K562 (cell line): ENCODE results near the gene CEACAM18. TPM values are rescaled to one million over a fixed set of nuclear protein-coding genes. Genes with fewer than 3 reads are reported as not detected.

ENCODE experiments used
- ATAC-seq: fragments of 200-7000 bp; cut with Tn5 transposase; 3 replicates; pipeline ENCODE4 v1.9.1; 2020; ENCODE audit warnings: moderate library complexity
- BruUV-seq: library from RNA; stranded (reverse); fragments of 400-500 nt; replicated peaks from 2 replicates; lab custom pipeline; 2021; lab: Mats Ljungman, UMichigan
- CTCF ChIA-PET: fragments of 300-600 bp; formaldehyde crosslinking; extraction: SDS; loops from one replicate; lab custom pipeline; 2021; ENCODE audit warnings: low intra/inter-chr PET ratio; lab: Yijun Ruan, JAX
- POLR2A ChIA-PET: fragments of 300-600, 350-650 bp; sonication (Branson Sonifier 250); formaldehyde crosslinking; extraction: SDS; loops from one replicate; lab custom pipeline; 2021; ENCODE audit warnings: antibody characterized with exemption, inconsistent platforms; lab: Yijun Ruan, JAX
- DNase-seq, 4 experiments: peaks; one replicate each; pipeline versions ENCODE4 v3.0.0 to v3.0.0-alpha.2; 2011 to 2018; ENCODE audit warnings: low spot score in 3 of 4, mixed read lengths in 3 of 4; ENCODE audit errors: extremely low read depth in 1 of 4
- FAIRE-seq: peaks from 2 replicates; lab custom pipeline; 2011; peaks lifted over from hg19 to GRCh38; lab: Jason Lieb, UNC
- H2AFZ ChIP-seq: 2 replicates; pipeline ENCODE4 v1.6.0; 2011; ENCODE audit warnings: low read depth, low read length, control low read depth, inconsistent platforms
- H3K27ac ChIP-seq: fragments of 200-600 bp; 3 replicates; pipeline ENCODE4 v1.8.0; 2011; ENCODE audit warnings: low read depth, mild to moderate bottlenecking, control low read depth, inconsistent platforms, low read length, moderate library complexity, mixed read lengths; ENCODE audit errors: extremely low read depth
- H3K27me3 ChIP-seq, 2 experiments: fragments of 300-600 bp in 1 of 2; 2 replicates in 1 of 2; 3 replicates in 1 of 2; pipeline versions ENCODE4 v1.6.0 to v1.8.0; 2011; ENCODE audit warnings: inconsistent platforms in 2 of 2, low read length in 2 of 2, mild to moderate bottlenecking in 1 of 2, mixed read lengths in 1 of 2, moderate library complexity in 1 of 2; ENCODE audit not compliant: control insufficient read depth in 2 of 2, insufficient read depth in 2 of 2
- H3K36me3 ChIP-seq: fragments of 300-600 bp; 3 replicates; pipeline ENCODE4 v1.8.0; 2011; ENCODE audit warnings: mild to moderate bottlenecking, low read length, inconsistent platforms; ENCODE audit not compliant: control insufficient read depth, insufficient read depth
- H3K4me1 ChIP-seq, 2 experiments: fragments of 200-600 bp in 1 of 2; replicated peaks in 1 of 2; 2 replicates in 1 of 2; 3 replicates in 1 of 2; pipeline versions ENCODE4 v1.5.1 to v1.8.0; 2011; ENCODE audit warnings: inconsistent platforms in 2 of 2, low read length in 2 of 2, mild to moderate bottlenecking in 1 of 2, mixed read lengths in 1 of 2, moderate library complexity in 1 of 2; ENCODE audit not compliant: control insufficient read depth in 2 of 2, insufficient read depth in 2 of 2
- H3K4me2 ChIP-seq: 2 replicates; pipeline ENCODE4 v1.6.1; 2011; ENCODE audit warnings: low read length, control low read depth, inconsistent platforms, mixed read lengths; ENCODE audit not compliant: insufficient read depth
- H3K4me3 ChIP-seq: fragments of 200-600 bp; sonication (generic), shearing (Covaris generic); 2 replicates; pipeline ENCODE4 v1.5.1; 2016; ENCODE audit warnings: control low read depth, inconsistent platforms
- H3K79me2 ChIP-seq: fragments of 200-600 bp; 3 replicates; pipeline ENCODE4 v1.8.0; 2011; ENCODE audit warnings: low read length, inconsistent platforms; ENCODE audit not compliant: control insufficient read depth, insufficient read depth
- H3K9ac ChIP-seq, 2 experiments: 2 replicates each; pipeline versions ENCODE4 v1.6.0 to v1.6.1; 2011; ENCODE audit warnings: low read depth in 2 of 2, low read length in 2 of 2, control low read depth in 1 of 2, inconsistent platforms in 1 of 2, mild to moderate bottlenecking in 1 of 2, mixed read lengths in 1 of 2; ENCODE audit not compliant: insufficient read depth in 1 of 2
- H3K9me1 ChIP-seq: one replicate; pipeline ENCODE4 v1.6.0; 2011; ENCODE audit warnings: inconsistent platforms, mild to moderate bottlenecking, low read length, moderate library complexity; ENCODE audit not compliant: control insufficient read depth, insufficient read depth
- H3K9me3 ChIP-seq: replicated peaks from 2 replicates; pipeline ENCODE4 v1.5.1; 2011; ENCODE audit warnings: low read depth, low read length, inconsistent platforms; ENCODE audit not compliant: control insufficient read depth, insufficient read depth
- H4K20me1 ChIP-seq: replicated peaks from 2 replicates; pipeline ENCODE4 v1.6.1; 2011; ENCODE audit warnings: low read length, inconsistent platforms, mixed read lengths; ENCODE audit not compliant: control insufficient read depth, insufficient read depth
- ATF6 ChIP-seq: sonication (generic); formaldehyde crosslinking; IDR thresholded peaks from 2 replicates; pipeline ENCODE4 v1.4.0; 2020; ENCODE audit warnings: mild to moderate bottlenecking, missing genetic modification reagents
- ESRRA ChIP-seq: fragments of 450-650 bp; IDR thresholded peaks from 2 replicates; pipeline ENCODE4 v1.6.1; 2014; ENCODE audit warnings: low read depth, mild to moderate bottlenecking, moderate library complexity, borderline replicate concordance
- GATA2 ChIP-seq: sonication (generic); formaldehyde crosslinking; IDR thresholded peaks from 2 replicates; pipeline ENCODE4 v1.4.0; 2020; ENCODE audit warnings: mild to moderate bottlenecking, missing genetic modification reagents
- HDAC1 ChIP-seq, 2 experiments: fragments of 450-650 bp; IDR thresholded peaks; 2 replicates each; pipeline ENCODE4 v1.6.1; 2016 to 2017; ENCODE audit warnings: inconsistent platforms in 1 of 2, mild to moderate bottlenecking in 1 of 2, moderate library complexity in 1 of 2
- IFI16 ChIP-seq: fragments of 250-450 bp; sonication (Bioruptor Pico); IDR thresholded peaks from 2 replicates; pipeline ENCODE4 v2.1.2; 2022; ENCODE audit warnings: mild to moderate bottlenecking, inconsistent platforms
- PHF8 ChIP-seq: fragments of 200-600 bp; sonication (generic); IDR thresholded peaks from 2 replicates; pipeline ENCODE4 v1.6.1; 2012; ENCODE audit warnings: mixed run types, mild to moderate bottlenecking, inconsistent platforms, low read length, moderate library complexity, borderline replicate concordance
- RBM15 ChIP-seq: fragments of 200-400 bp; formaldehyde crosslinking; IDR thresholded peaks from 2 replicates; pipeline ENCODE4 v1.6.1; 2018; ENCODE audit warnings: mild to moderate bottlenecking, low read length, moderate library complexity; ENCODE audit not compliant: insufficient read depth
- RFX1 ChIP-seq: fragments of 450-650 bp; IDR thresholded peaks from 2 replicates; pipeline ENCODE4 v1.6.1; 2016; ENCODE audit warnings: mild to moderate bottlenecking, moderate library complexity
- SMAD3 ChIP-seq: fragments of 450-650 bp; formaldehyde crosslinking; conservative IDR thresholded peaks from 2 replicates; pipeline ENCODE4 v1.4.0; 2020; ENCODE audit warnings: mild to moderate bottlenecking
- SPI1 ChIP-seq: IDR thresholded peaks from 2 replicates; pipeline ENCODE4 v1.6.1; 2011; ENCODE audit warnings: low read depth, low read length, control low read depth, borderline replicate concordance
- TEAD2 ChIP-seq: fragments of 450-650 bp; IDR thresholded peaks from 2 replicates; pipeline ENCODE4 v1.6.1; 2016; ENCODE audit warnings: missing genetic modification characterization, control low read depth, missing compliant biosample characterization
- XRCC5 ChIP-seq: fragments of 200-400 bp; formaldehyde crosslinking; IDR thresholded peaks from 2 replicates; pipeline ENCODE4 v1.6.1; 2017; ENCODE audit warnings: low read depth, mild to moderate bottlenecking, low read length
- ZNF174 ChIP-seq: fragments of 250-450 bp; sonication (Bioruptor Pico); IDR thresholded peaks from 2 replicates; pipeline ENCODE4 v1.4.0; 2020; ENCODE audit warnings: mild to moderate bottlenecking
- ZNF24 ChIP-seq: fragments of 450-650 bp; IDR thresholded peaks from 2 replicates; pipeline ENCODE4 v1.6.1; 2016
- ZNF431 ChIP-seq: sonication (generic); formaldehyde crosslinking; IDR thresholded peaks from 2 replicates; pipeline ENCODE4 v1.8.0; 2022; ENCODE audit warnings: mild to moderate bottlenecking, missing genetic modification reagents
- ZNF584 ChIP-seq: fragments of 200-800 bp; sonication (Bioruptor generic); IDR thresholded peaks from 2 replicates; pipeline ENCODE4 v1.6.1; 2016; ENCODE audit warnings: low read depth, mild to moderate bottlenecking, missing genetic modification characterization, missing compliant biosample characterization
- WGBS: fragments of 100-300 bp; shearing (Covaris generic); methylation state at CpG from one replicate; pipeline ENCODE4 v1.1.6; 2016; ENCODE audit warnings: low coverage, mixed read lengths; ENCODE audit not compliant: insufficient coverage; ENCODE audit errors: missing lambda C conversion rate; 5-methylcytosine and 5-hydroxymethylcytosine counted together
- in situ Hi-C: fragments of 300-500 bp; cut with MboI; formaldehyde crosslinking; loops from 4 replicates; pipeline ENCODE4 v1.15.0; 2018; ENCODE audit warnings: inconsistent platforms, mixed read lengths
- intact Hi-C: fragments of 100-400 bp; cut with micrococcal nuclease; formaldehyde crosslinking; loops from 2 replicates; pipeline ENCODE4 v1.14.2; 2022
- polyA plus RNA-seq, 8 experiments: library from polyadenylated mRNA; depleted of rRNA in 4 of 8; stranded (reverse) in 5 of 8; unstranded in 3 of 8; fragments of >200 nt; fragmentation: Nextera tagmentation in 2 of 8; fragmentation: Illumina TruSeq in 1 of 8; extraction: Ambion mirVana in 2 of 8; extraction: Trizol in 1 of 8; gene quantifications; 2 replicates each; pipeline versions ENCODE4 v1.2.1 to v1.2.3, GENCODE V29; 2011 to 2014; ENCODE audit warnings: inconsistent platforms in 1 of 8, missing spikeins in 1 of 8
- total RNA-seq, 7 experiments: library from RNA; depleted of rRNA in 6 of 7; stranded (reverse); fragments of >200 nt in 6 of 7; fragmentation: Illumina TruSeq in 2 of 7; extraction: Trizol in 2 of 7; gene quantifications; 2 replicates each; pipeline versions ENCODE4 v1.2.1 to v1.2.3, GENCODE V29; 2011 to 2021; ENCODE audit warnings: low replicate concordance in 1 of 7
- TF ChIP-seq, protein P1 (sequence below): fragments of 250-450 bp; sonication (Bioruptor Pico); IDR thresholded peaks from 2 replicates; pipeline ENCODE4 v1.5.0; 2021

The CEACAM18 gene
- total and polyA plus RNA-seq, 9 of the 15 experiments (the other 6 are each of a cell fraction or from before 2014, with no cell fraction given): 0.08 to 0.24 (median 0.15) TPM; not detected in 3

DNA sequence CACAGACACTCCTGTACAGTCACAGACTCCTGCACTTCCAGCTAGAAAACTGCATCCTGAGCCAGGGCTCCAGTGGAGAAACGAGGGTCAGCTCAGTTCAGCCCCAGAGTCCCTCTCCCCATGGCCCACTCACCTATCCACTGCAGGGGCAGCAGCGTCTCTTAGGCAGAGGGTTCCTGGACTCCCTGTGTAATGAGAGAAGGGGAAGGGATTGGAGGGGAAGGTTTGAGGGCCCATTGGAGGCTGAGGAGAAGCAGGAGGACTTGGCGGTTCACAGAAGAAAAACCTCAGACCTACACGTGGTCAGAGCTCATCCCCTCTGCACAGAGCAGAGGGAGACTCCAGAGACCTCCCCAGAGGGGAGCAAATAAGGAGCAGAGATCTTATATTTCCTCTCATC lies 9.2 kb upstream of the CEACAM18 start (continued):
- no peak for TF ChIP-seq GATA2 (CRISPR knock-in tag)
- TF ChIP-seq ZNF174 (CRISPR knock-in tag): no peak
- TF ChIP-seq TEAD2 (tag): no peak
- TF ChIP-seq IFI16 (CRISPR knock-in tag): no peak
- no peak for TF ChIP-seq ZNF431 (CRISPR knock-in tag)
- TF ChIP-seq RFX1: no peak
- no peak for TF ChIP-seq ESRRA

DNA sequence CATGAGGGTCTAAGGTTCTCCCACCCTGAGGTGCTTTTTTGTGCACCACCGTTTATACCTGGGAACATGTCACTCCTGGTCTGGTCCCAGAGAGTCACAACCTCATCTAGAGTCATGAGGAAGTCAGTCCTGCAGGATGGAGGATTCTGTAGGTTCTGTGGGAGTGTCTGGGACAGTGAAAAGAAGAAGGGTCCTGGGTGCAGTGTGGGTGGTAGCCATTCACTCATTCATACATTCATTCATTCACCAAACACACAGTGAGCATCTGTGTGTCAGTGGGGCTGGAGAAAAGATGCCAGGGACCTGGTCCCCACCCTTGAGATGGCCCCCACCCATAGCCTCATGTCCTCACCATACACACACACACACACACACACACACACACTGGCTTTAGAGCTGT lies 8.7 kb upstream of the CEACAM18 start:
- no TSS peak for BruUV-seq
- in situ Hi-C loops (loop anchor here (10.0 kb wide), 2 partner anchors 95 to 185 kb away; no protein-coding TSS in a partner anchor), intact Hi-C loops (loop anchor here (2.0 to 5.0 kb wide), 3 partner anchors 77 to 173 kb away; no protein-coding TSS in a partner anchor)
- no peak for FAIRE-seq
- ATAC-seq: peak; percentile 1
- H3K4me1 ChIP-seq: peaks cover 17 to 31% of the 10 kb centered on the region in 2 experiments
- H3K9me3 ChIP-seq: no peaks in the 10 kb centered on the region
- H3K4me2 ChIP-seq: peak overlapping the region; percentile 92
- no peaks in the 10 kb centered on the region for H4K20me1 ChIP-seq
- POLR2A ChIA-PET: interaction anchor here (0.7 to 1.7 kb wide), 4 partner anchors 10 to 501 kb away, joined by 3 to 5 read pairs (median 3); no protein-coding TSS in a partner anchor
- peak overlapping the region; percentile 59 for H3K4me3 ChIP-seq
- DNase-seq: no peak
- H3K27ac ChIP-seq: peak overlapping the region; percentile 84
- CTCF ChIA-PET: no interaction called here
- H3K27me3 ChIP-seq: no peaks in the 10 kb centered on the region
- H3K9ac ChIP-seq: peak overlapping the region; percentile 78 to 93; a peak in 3 of 4 replicates
- peaks cover 80% of the 10 kb centered on the region for H3K79me2 ChIP-seq
- H3K36me3 ChIP-seq: peaks cover 17% of the 10 kb centered on the region; the same call in 2 of the 3 replicates
- no peaks in the 10 kb centered on the region for H3K9me1 ChIP-seq
- WGBS: 10% methylated on average over 1 of the region's 1 CpG
- H2AFZ ChIP-seq: no peak overlapping the region
- 0 out of 2 replicates have a peak, but pooled peaks have one; percentile 21 for TF ChIP-seq ZNF584 (CRISPR knock-in tag)
- TF ChIP-seq XRCC5: no peak
- TF ChIP-seq HDAC1 (IDR thresholded peaks at IDR 0.05): no peak
- no peak for TF ChIP-seq ATF6
- no peak for TF ChIP-seq RBM15
- TF ChIP-seq SMAD3: no peak
- TF ChIP-seq SPI1: peak; percentile 22; the same call in 1 of the 2 replicates
- peak; percentile 92; the same call in 1 of the 2 replicates for TF ChIP-seq ZNF24
- TF ChIP-seq, protein P1, sequence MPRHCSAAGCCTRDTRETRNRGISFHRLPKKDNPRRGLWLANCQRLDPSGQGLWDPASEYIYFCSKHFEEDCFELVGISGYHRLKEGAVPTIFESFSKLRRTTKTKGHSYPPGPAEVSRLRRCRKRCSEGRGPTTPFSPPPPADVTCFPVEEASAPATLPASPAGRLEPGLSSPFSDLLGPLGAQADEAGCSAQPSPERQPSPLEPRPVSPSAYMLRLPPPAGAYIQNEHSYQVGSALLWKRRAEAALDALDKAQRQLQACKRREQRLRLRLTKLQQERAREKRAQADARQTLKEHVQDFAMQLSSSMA (CRISPR knock-in tag): 0 out of 2 replicates have a peak, but pooled peaks have one; percentile 20
- no peak for TF ChIP-seq PHF8
- TF ChIP-seq, all 486 proteins: peak for 4
